OCI-LY7 (cell line): Measurements from ENCODE around the gene SLC2A5. TPM values are rescaled to one million over a fixed set of nuclear protein-coding genes. Genes with fewer than 3 reads are reported as not detected.

ENCODE experiments used
- BruUV-seq: library from RNA; stranded (reverse); fragments of 400-500 nt; replicated peaks from 2 replicates; lab custom pipeline; 2021; lab: Mats Ljungman, UMichigan
- CTCF ChIA-PET: fragments of 300-600 bp; sonication (Branson Sonifier 250); formaldehyde crosslinking; loops from one replicate; lab custom pipeline; 2022; ENCODE audit warnings: antibody characterized with exemption; ENCODE audit not compliant: unreplicated experiment; lab: Charles Lee
- POLR2A ChIA-PET: fragments of 300-600 bp; sonication (Branson Sonifier 250); formaldehyde crosslinking; loops from one replicate; lab custom pipeline; 2022; ENCODE audit warnings: antibody characterized with exemption; lab: Charles Lee
- DNase-seq: peaks from one replicate; pipeline ENCODE4 v3.0.0-alpha.2; 2015; ENCODE audit warnings: low spot score
- H2AFZ ChIP-seq: fragments of 200-600 bp; sonication (generic), shearing (Covaris generic); 2 replicates; pipeline ENCODE4 v1.6.1; 2014; ENCODE audit warnings: mild to moderate bottlenecking, antibody characterized with exemption, low read length, moderate library complexity
- H3K27ac ChIP-seq: fragments of 200-600 bp; sonication (generic); 2 replicates; pipeline ENCODE4 v1.5.1; 2014; ENCODE audit warnings: mixed run types, low read depth, mild to moderate bottlenecking, moderate library complexity, low read length, inconsistent platforms; ENCODE audit not compliant: poor library complexity, severe bottlenecking
- H3K36me3 ChIP-seq: fragments of 200-600 bp; sonication (generic); 2 replicates; pipeline ENCODE4 v1.6.1; 2014; ENCODE audit warnings: mild to moderate bottlenecking, antibody characterized with exemption, low read length, moderate library complexity, mixed read lengths; ENCODE audit not compliant: insufficient read depth
- H3K4me1 ChIP-seq: fragments of 200-600 bp; sonication (generic); 2 replicates; pipeline ENCODE4 v1.5.1; 2014; ENCODE audit warnings: mild to moderate bottlenecking, low read length; ENCODE audit not compliant: insufficient read depth, poor library complexity, severe bottlenecking
- H3K4me2 ChIP-seq: fragments of 200-600 bp; sonication (generic); 2 replicates; pipeline ENCODE4 v1.6.1; 2014; ENCODE audit warnings: mild to moderate bottlenecking, low read length
- H3K4me3 ChIP-seq: fragments of 200-600 bp; sonication (generic); 2 replicates; pipeline ENCODE4 v1.5.1; 2014; ENCODE audit warnings: mild to moderate bottlenecking, low read depth, low read length; ENCODE audit not compliant: poor library complexity, severe bottlenecking
- H3K79me2 ChIP-seq: fragments of 200-600 bp; sonication (generic); 2 replicates; pipeline ENCODE4 v1.6.1; 2016; ENCODE audit warnings: low read depth, mild to moderate bottlenecking, low read length, moderate library complexity, mixed read lengths; ENCODE audit not compliant: insufficient read depth
- H3K9me2 ChIP-seq: fragments of 200-600 bp; sonication (generic); 2 replicates; pipeline ENCODE4 v1.6.1; 2016; ENCODE audit warnings: mild to moderate bottlenecking, low read length, mixed read lengths; ENCODE audit not compliant: insufficient read depth
- H3K9me3 ChIP-seq: fragments of 200-600 bp; sonication (generic); 2 replicates; pipeline ENCODE4 v1.6.1; 2014; ENCODE audit warnings: mild to moderate bottlenecking, mixed run types, low read length, mixed read lengths
- H4K20me1 ChIP-seq: fragments of 200-600 bp; sonication (generic); 2 replicates; pipeline ENCODE4 v1.6.1; 2014; ENCODE audit warnings: mild to moderate bottlenecking, antibody characterized with exemption, low read length, moderate library complexity, mixed read lengths; ENCODE audit not compliant: insufficient read depth
- EZH2phosphoT487 ChIP-seq: fragments of 200-600 bp; sonication (generic); IDR thresholded peaks from 2 replicates; pipeline ENCODE4 v1.6.1; 2018; ENCODE audit warnings: low read depth, borderline replicate concordance, mild to moderate bottlenecking, mixed run types, antibody characterized with exemption, low read length, moderate library complexity, mixed read lengths
- intact Hi-C: fragments of 100-400 bp; cut with micrococcal nuclease; formaldehyde crosslinking; loops from one replicate; pipeline ENCODE4 v1.10.0; 2022; ENCODE audit not compliant: unreplicated experiment
- total RNA-seq, 2 experiments: library from RNA; depleted of rRNA in 1 of 2; stranded (reverse); fragments of >200 nt in 1 of 2; shearing (Covaris generic) in 1 of 2; gene quantifications; 2 replicates each; pipeline ENCODE4 v1.2.3, GENCODE V29; 2014 to 2022
- TF ChIP-seq, protein P1 (sequence below): fragments of 200-600 bp; sonication (generic); conservative IDR thresholded peaks from 2 replicates; pipeline ENCODE4 v1.5.1; 2014; ENCODE audit warnings: mild to moderate bottlenecking, antibody characterized with exemption, low read length, moderate library complexity, mixed read lengths

The SLC2A5 gene
- total RNA-seq, 2 experiments from 2014 or later = 112 to 183 TPM

DNA sequence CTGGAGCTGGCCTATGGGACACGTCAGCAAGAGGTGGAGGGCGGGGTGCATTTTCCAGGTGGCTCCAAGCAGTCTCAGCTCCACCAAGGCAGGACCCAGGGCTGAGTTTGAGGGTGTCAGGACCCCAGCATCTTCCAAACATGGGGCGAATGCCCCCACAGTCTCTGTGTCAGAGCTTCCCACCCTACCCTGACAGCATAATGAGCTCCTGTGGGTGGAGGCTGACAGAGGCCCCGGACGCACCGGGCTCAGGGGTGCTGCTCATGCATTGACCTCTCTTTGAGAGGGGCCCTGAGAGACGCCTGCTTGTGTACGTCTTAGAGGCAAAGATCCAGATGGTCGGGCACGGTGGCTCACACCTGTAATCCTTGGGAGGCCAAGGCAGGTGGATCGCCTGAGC, 80.4 kb downstream of the SLC2A5 start:
- intact Hi-C loops = no loop called here
- Histone ChIP-seq H4K20me1 (no peaks in the 10 kb centered on the region), H3K9me3 (no peaks in the 10 kb centered on the region), H3K79me2 (no peaks in the 10 kb centered on the region), H3K4me2 (no peak overlapping the region), H3K4me1 (peaks cover 29% of the 10 kb centered on the region), H3K9me2 (no peaks in the 10 kb centered on the region), H3K4me3 (no peak overlapping the region), H3K27ac (no peak overlapping the region), H3K36me3 (no peaks in the 10 kb centered on the region), H2AFZ (no peak overlapping the region)
- no peak for DNase-seq
- no TSS peak for BruUV-seq
- CTCF ChIA-PET = interaction anchor here (0.7 to 1.4 kb wide), 2 partner anchors 16 to 26 kb away, joined by 5 to 8 read pairs; no protein-coding TSS in a partner anchor
- TF ChIP-seq, protein P1, sequence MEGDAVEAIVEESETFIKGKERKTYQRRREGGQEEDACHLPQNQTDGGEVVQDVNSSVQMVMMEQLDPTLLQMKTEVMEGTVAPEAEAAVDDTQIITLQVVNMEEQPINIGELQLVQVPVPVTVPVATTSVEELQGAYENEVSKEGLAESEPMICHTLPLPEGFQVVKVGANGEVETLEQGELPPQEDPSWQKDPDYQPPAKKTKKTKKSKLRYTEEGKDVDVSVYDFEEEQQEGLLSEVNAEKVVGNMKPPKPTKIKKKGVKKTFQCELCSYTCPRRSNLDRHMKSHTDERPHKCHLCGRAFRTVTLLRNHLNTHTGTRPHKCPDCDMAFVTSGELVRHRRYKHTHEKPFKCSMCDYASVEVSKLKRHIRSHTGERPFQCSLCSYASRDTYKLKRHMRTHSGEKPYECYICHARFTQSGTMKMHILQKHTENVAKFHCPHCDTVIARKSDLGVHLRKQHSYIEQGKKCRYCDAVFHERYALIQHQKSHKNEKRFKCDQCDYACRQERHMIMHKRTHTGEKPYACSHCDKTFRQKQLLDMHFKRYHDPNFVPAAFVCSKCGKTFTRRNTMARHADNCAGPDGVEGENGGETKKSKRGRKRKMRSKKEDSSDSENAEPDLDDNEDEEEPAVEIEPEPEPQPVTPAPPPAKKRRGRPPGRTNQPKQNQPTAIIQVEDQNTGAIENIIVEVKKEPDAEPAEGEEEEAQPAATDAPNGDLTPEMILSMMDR = no peak
- TF ChIP-seq EZH2phosphoT487 = no peak
- POLR2A ChIA-PET = interaction anchor here (1.1 kb wide), 1 partner anchor 74 kb away, joined by 4 read pairs; no protein-coding TSS in a partner anchor

DNA sequence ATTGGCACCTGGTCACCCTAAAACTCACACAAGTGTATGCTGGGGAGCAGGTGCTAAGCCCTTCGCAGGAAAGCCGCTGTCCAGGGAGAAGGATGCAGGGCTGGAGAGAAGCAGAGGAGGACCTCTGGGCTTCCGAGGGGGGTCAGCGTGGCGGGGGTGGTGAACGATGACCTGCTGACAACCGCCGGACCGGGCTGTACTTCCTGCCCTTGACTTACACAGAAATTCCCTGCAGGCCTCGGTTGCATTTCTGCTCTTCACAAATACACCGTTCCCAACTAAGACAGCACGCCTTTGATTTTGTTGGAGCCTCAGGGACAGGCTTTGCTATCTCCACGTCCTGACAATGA, 80.8 kb downstream of the SLC2A5 start:
- DNase-seq = no peak
- Histone ChIP-seq H3K9me3 (no peaks in the 10 kb centered on the region), H3K27ac (no peak overlapping the region), H4K20me1 (no peaks in the 10 kb centered on the region), H3K36me3 (no peaks in the 10 kb centered on the region), H3K4me3 (no peak overlapping the region), H3K4me1 (peaks cover 29% of the 10 kb centered on the region), H3K4me2 (no peak overlapping the region), H2AFZ (no peak overlapping the region), H3K79me2 (no peaks in the 10 kb centered on the region), H3K9me2 (no peaks in the 10 kb centered on the region)
- TF ChIP-seq, protein P1 = no peak
- BruUV-seq = no TSS peak
- ChIA-PET POLR2A (interaction anchor here (1.1 kb wide), 1 partner anchor 73 kb away, joined by 4 read pairs; no protein-coding TSS in a partner anchor), CTCF (interaction anchor here (1.4 kb wide), 1 partner anchor 16 kb away, joined by 5 read pairs; no protein-coding TSS in a partner anchor)
- intact Hi-C loops = loop anchor here (1.0 kb wide), 3 partner anchors 17 to 70 kb away; no protein-coding TSS in a partner anchor

DNA sequence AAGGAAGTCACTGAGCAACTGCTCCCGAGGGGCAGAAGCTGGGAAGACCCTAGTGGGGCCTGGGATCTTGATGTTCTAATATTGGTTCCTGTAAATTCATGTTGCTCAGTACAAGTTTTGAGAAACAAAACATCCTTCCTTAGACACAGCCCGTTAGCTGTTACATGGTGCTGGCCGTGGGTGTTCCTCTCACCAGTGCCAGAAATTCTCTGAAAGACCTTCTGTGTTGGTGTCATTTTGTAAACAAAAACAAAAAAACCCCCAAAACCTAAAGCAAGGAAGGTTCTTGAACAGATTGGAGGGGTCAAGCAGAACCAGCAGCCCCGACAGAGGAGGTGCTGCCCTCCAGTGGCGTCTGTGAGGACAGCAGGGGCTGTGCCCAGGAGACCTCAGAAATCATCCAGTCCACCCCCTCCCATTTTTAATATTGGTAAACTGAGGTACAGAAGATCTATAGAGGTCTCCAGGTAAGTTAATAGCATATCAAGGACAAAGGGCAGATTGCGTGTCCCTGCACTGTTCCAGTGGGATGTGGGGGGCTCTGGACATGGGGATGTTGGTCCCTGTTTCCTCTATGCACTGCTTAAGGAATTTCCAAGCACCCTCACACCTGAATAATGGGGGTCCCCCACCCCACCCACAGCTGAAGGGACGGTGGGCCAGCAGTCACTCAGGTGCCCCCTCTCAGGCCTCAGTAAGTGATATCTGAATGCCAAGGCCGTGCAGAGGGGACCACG, 81.4 kb downstream of the SLC2A5 start:
- TF ChIP-seq, protein P1 = peak; percentile 100
- no peak for TF ChIP-seq EZH2phosphoT487
- H3K9me2 ChIP-seq = no peaks in the 10 kb centered on the region
- CTCF ChIA-PET = interaction anchor here (1.2 kb wide), 1 partner anchor 25 kb away, joined by 6 read pairs; no protein-coding TSS in a partner anchor
- peak overlapping the region; percentile 54 for H3K4me2 ChIP-seq
- H3K9me3 ChIP-seq = no peaks in the 10 kb centered on the region
- POLR2A ChIA-PET = interaction anchor here (0.7 to 1.7 kb wide), 2 partner anchors 16 to 105 kb away, joined by 3 to 10 read pairs; no protein-coding TSS in a partner anchor
- BruUV-seq = no TSS peak
- H3K27ac ChIP-seq = peak overlapping the region; percentile 81
- no peaks in the 10 kb centered on the region for H3K79me2 ChIP-seq
- H3K4me3 ChIP-seq = no peak overlapping the region
- peaks cover 29% of the 10 kb centered on the region for H3K4me1 ChIP-seq
- H2AFZ ChIP-seq = peak overlapping the region; percentile 98
- H3K36me3 ChIP-seq = no peaks in the 10 kb centered on the region
- peak; percentile 75 for DNase-seq
- H4K20me1 ChIP-seq = no peaks in the 10 kb centered on the region
- intact Hi-C loops = loop anchor here (1.0 kb wide), 3 partner anchors 17 to 70 kb away; no protein-coding TSS in a partner anchor
